ENCODE data around the gene IGF2BP2. TPM values are rescaled to one million over a fixed set of nuclear protein-coding genes. Genes with fewer than 3 reads are reported as not detected.
"Not testable (repeated sequence)": the region's sequence is repeated elsewhere in the genome, so short reads cannot be mapped to it uniquely, and the experiment has no call there.

Gene IGF2BP2
- 18.5 TPM for total RNA-seq
- long read RNA-seq, transcript IGF2BP2-202 (16 exons, 3,688 nt) = major isoform, 5 of 24 reads
- long read RNA-seq, partial matches to known transcripts = 11 of 24 reads
- long read RNA-seq, other reads (novel, unspliced or antisense) = 4 of 24 reads

DNA sequence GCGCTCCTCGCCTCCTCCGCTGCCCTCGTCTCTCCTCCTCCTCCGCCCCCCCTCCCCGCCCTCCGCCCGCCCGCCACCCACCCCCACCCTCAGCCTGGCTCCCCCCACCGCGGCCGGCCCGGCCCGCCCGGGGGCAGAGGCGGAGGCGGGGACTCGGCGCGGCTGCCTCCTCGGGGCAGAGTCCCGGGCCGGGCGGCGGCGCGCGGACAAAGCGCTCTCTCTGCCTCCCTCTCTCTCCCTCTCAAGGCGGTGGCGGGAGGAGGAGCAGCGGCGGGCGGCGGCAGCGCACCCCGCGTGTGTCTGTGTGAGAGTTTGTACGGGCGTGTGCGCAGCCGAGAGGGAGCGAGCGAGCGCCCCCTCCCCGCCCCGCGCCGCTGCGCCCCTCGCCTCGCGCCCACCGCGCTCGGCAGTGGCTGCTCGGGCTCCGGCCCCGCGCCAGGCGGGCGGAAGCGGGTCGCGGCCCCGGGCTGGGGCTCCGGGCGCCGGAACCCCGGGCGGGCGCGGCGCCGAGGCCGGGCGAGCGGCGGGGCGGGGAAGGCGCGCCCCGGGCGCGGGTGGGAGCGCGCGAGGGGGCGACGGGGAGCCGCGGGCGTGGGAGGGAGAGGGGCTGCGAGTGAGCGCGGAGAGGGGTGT, at the start of gene IGF2BP2:
Gene IGF2BP2 (minus strand): TSS at position 37 of the 633 bp plus-strand sequence. CDS start 82 bp downstream, outside the sequence.
- intact Hi-C loops (cut with DNase I) = loop anchor here (2.0 kb wide), 1 partner anchor 112 kb away; no protein-coding TSS in a partner anchor
- peak; percentile 83 for DNase-seq (ENCODE audit: low spot score)

DNA sequence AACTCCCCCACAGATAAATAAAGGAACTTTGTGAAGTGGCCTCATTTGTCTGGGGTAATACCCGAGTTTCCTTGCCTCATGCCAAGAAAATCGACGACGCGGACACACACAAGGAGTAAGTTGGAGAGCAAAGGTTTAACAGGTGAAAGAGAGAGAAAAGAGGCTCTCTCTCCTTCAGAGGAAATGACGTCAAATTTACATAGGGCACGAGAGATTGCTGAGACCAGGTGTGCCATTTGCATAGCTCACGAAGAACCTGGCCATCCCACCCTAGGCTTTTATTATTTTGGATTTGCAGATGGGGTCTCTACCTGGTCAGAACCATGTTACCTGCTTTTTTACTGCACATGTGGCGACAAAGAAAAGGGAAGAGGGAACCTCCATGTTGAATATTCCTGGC, 49.3 kb upstream of the IGF2BP2 start:
- DNase-seq (ENCODE audit: low spot score) = no peak
- intact Hi-C loops (cut with DNase I) = no loop called here

DNA sequence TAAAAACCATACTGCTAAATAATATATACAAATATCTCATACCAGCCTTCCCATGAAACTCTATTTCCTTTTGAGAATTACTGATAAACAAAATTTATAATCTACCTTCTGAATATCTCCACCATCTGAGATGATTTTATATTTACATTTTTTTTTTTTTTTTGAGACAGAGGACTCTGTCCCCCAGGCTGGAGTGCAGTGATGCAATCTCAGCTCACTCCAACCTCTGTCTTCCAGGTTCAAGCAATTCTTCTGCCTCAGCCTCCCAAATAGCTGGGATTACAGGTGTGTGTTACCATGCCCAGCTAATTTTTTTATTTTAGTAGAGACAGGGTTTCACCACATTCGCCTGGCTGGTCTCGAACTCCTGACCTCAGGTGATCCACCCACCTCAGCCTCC, 42.8 kb upstream of the IGF2BP2 start:
- DNase-seq (ENCODE audit: low spot score) = no peak
- intact Hi-C loops (cut with DNase I) = no loop called here

DNA sequence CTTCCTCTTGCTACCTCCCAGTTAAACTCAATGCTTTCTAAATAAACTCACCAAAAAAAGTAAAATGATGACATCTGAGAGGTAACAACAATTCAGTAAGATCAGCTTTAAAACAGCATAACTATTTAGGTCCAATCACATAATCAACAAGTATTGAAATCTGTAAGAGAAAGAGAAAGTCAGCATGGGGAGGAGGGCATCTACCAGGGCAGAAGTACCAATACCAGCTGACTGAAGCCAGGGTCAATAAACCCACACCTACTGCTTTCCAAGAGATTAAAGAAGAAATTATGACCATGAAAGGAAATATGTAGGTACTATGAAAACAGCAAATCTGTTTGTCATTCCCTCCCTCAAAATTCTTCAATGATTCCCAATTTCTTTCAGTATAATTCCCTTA, 42.2 kb upstream of the IGF2BP2 start:
- DNase-seq (ENCODE audit: low spot score) = no peak
- intact Hi-C loops (cut with DNase I) = no loop called here

DNA sequence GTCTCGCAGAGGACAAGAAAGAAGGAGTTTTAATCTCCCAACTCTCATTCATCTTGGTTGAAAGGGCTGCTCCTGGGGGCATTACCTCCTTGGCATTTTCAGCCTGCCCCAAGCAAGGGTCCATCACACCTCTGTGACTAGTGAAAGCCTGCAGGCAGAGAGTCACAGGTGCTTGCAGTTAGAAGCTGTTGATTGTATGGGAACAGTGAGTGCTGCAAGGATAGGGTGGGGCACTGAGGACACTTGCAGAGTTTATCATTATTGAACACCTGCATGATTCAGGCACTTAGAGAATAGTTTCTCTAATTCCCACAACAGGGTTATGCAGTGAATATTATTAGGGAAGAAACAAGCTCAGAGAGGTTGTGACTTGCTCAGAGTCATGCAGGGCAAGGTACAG, 41.7 kb upstream of the IGF2BP2 start:
- intact Hi-C loops (cut with DNase I) = no loop called here
- DNase-seq (ENCODE audit: low spot score) = no peak

DNA sequence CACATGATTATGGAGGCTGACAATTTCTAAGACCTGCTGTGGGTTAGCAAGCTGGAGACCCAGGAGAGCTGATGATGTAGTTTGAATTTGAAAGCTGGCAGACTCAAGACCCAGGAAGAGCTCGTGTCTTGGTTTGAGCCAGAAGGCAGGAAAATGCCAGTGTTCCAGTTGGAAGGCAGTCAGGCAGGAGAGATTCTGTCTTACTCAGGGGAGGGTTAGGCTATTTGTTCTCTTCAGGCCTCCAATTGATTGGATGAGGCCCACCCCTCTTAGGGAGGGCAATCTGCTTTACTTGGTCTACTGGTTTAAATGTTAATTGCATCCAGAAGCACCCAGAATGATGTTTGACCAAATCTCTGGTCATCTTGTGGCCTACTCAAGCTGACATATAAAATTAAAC, 40.4 kb upstream of the IGF2BP2 start:
- intact Hi-C loops (cut with DNase I) = no loop called here
- DNase-seq (ENCODE audit: low spot score) = no peak

DNA sequence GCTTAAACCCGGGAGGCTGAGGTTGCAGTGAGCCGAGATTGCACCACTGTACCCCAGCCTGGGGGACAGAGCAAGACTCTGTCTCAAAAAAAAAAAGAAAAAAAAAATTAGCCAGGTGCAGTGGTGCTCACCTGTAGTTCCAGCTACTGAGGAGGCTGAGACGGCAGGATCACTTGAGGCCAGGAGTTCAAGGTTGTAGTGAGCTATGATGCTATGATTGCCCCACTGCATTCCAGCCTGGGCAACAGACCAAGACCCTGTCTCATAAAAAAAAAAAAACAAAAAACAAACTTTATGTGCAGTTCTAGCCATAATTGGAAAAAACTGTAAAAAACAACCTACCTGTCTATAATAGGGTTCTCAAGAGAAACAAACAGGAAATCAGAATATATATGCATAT, 39.9 kb upstream of the IGF2BP2 start:
- intact Hi-C loops (cut with DNase I) = no loop called here
- DNase-seq (ENCODE audit: low spot score) = no peak

DNA sequence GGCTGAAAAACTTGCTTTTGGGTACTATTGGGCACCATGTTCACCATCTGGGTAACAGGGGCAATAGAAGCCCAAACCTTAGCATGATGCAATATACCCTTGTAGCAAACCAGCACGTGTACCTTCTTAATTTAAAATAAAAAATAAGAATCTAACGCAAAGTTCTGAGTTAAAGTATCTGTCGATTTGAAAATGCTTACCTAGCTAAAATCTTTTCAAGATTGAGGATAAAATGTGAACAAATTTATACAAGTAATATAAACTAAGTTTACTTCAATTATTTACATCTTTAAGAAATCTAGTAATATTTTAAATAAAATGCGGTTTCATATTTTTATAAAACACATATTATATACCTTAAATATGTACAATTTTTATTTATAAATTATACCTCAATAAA, 38.1 kb upstream of the IGF2BP2 start:
- DNase-seq (ENCODE audit: low spot score) = no peak
- intact Hi-C loops (cut with DNase I) = no loop called here

DNA sequence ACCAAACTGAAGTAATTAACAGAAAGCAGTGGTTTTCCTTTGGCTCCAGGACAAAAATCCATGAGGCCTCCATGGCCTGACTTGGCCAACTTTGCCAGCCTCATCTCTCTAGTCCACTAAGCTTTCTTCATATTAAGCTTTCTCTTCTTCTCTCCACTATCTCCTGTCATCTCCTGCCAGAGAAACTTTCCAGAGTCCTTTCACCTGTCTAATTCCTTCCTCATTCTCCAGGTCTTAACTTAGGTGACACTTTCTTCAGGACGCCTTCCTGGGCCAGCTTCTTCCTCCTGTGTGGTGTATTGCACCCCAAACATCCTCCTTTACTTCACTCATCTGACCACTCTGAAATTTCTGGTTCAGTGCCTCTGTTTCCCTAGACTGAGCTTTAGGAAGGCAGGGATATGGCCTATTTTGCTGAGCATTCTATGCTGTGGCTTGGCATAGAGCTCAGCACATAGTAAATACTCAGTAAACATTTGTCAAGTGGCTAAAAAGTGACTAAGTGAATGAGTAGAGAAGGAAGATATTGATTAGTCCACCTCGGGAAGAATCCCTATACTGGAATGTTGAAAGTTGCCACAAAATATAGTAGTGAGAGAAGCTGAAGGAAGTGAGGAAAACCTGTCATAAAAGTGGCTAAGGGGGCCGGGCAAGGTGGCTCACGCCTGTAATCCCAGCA, 34.6 kb upstream of the IGF2BP2 start:
- intact Hi-C loops (cut with DNase I) = no loop called here
- no peak for DNase-seq (ENCODE audit: low spot score)

DNA sequence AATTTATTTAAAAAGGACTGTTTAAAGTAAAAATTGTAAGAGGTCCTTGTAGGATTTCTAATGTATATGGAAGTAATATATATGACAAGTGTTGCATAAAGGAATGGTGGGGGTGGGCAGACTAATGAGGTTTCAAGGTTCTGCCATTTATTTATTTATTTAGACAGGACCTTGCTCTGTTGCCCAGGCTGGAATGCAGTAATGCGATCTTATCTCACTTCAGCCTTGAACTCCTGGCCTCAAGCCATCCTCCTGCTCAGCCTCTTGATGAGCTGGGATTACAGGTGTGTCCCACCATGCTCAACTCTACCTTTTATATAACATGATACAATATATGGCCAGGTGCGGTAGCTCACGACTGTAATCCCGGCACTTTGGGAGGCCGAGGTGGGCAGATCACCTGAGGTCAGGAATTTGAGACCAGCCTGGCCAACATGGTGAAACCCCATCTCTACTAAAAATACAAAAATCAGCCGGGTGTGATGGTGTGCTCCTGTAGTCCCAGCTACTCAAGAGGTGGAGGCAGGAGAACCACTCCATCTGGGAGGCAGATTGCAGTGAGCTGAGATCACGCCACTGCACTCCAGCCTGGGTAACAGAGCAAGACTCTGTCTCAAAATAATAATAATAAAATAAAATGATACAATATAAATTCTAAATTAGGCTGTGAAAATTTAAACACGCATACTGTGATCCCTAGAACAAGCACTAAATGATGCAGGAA, 33.8 kb upstream of the IGF2BP2 start:
- intact Hi-C loops (cut with DNase I) = no loop called here
- no peak for DNase-seq (ENCODE audit: low spot score)

DNA sequence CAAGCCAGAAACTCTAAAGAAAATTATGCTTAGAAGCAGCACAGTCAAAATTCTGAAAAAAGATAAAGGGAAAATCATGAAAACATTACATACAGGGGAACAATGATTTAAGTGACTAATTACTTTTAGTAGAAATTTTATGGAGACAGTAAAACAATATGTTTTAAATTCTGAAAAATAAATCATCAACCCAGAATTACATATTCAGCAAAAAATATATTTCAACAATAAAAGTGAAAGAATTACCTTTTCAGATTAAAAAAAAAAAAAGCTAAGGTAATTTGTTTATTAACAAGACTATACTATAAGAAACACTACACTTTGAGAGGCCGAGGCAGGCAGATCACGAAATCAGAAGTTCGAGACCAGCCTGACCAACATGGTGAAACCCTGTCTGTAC, 32.4 kb upstream of the IGF2BP2 start:
- DNase-seq (ENCODE audit: low spot score) = no peak
- intact Hi-C loops (cut with DNase I) = no loop called here

DNA sequence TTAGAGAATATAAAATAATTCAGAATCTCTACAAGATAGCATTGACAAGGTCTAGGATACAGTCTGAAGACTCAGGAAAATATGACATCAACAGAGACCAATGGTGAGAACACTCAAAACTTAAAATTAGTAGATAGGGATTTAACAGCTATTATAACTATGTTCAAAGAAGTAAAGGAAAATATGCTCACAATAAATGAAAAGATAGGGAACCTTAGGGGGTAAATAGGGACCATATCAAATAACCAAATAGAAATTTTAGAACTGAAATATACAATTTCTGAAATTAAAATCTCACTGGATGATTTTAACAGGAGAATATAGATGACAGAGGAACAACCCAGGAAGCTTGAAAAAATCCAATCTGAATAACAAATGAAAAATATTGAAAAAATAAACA, 31.8 kb upstream of the IGF2BP2 start:
- intact Hi-C loops (cut with DNase I) = no loop called here
- DNase-seq (ENCODE audit: low spot score) = no peak

DNA sequence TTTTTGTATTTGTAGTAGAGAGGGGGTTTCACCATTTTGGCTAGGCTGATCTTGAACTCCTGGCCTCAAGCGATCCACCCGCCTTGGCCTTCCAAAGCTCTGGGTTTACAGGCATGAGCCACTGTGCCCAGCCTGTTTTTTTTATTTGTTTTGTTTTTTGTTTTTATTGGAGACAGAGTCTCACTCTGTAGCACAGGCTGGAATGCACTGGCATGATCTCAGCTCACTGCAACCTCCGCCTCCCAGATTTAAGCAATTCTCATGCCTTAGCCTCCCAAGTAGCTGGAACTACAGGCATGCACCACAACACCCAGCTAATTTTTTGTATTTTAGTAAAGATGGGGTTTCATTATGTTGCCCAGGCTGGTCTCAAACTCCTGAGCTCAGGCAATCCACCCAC, 28.9 kb upstream of the IGF2BP2 start:
- DNase-seq (ENCODE audit: low spot score); intact Hi-C loops (cut with DNase I): not testable (repeated sequence)

DNA sequence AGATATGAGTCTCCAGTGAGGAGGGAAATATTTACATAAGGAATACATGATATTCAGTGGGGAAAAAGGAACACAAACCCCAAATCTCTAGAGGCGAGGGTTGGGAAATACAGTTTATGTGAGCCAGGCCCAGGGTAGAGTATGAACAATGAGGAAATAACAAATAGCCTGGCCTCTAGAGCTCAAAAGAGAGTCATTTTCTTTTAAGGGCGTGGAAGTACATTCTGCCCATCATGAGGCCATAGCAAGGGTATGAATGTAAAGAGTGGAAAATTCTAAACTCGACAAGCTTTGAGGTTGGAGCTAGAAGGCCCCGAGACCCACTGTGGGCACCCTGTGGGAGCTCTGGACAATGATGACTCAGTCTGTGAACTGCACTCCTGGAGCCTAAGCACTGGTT, 27.8 kb upstream of the IGF2BP2 start:
- intact Hi-C loops (cut with DNase I) = no loop called here
- DNase-seq (ENCODE audit: low spot score) = no peak

DNA sequence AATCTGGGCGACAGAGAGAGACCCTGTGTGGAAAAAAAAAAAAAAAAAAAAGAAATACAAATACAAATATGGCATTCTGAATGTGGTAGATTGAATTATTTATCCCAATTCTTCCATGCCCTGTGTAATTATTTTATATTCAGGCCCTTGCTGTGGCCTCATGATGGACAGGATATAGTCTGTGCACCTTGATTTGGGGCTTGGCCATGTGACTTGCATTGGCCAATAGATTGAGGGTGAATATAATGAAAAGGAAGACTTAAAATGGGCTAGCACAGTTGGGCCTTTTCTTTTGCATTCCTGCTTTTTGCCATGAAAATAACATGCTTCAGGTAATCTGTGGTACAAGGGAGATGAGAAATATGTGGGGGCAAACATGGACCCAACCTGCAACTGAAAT, 27.1 kb upstream of the IGF2BP2 start:
- no peak for DNase-seq (ENCODE audit: low spot score)
- intact Hi-C loops (cut with DNase I) = no loop called here

DNA sequence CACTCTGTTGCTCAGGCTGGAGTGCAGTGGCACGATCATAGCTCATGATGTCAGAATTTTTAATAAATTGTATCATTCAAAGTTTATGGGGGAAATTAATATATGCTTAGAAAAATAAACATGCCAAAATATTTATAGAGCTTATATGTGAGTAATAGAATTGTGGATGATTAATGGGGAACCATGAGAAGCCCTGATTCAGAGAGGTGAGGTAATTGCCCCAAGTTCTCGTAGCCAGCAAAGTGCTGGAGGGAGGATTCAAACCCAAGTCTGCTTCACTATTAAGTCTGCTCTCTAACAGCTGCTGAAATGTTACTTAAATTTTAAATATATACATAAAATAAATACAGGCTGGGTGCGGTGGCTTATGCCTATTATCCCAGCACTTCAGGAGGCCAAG, 26.2 kb upstream of the IGF2BP2 start:
- no peak for DNase-seq (ENCODE audit: low spot score)
- intact Hi-C loops (cut with DNase I) = no loop called here

DNA sequence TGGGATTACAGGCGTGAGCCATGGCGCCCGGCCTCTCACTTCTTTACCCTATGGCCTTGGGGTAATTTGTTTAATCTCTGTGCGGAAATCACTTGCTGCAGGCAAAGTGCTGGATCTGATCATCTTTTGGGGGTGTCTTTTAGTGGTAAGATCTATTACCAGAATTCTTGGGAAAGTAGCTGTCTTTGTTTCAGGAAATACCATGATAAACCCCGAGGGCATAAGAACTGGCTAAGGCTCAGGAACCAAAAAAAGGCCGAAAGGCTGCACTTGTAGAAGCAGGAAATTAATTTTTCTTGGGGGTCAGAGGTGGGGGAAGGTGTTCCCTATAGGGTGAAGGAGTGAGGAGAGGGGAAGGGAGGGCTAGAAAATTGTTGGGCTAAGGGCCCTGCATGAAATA, 22.7 kb upstream of the IGF2BP2 start:
- intact Hi-C loops (cut with DNase I) = no loop called here
- DNase-seq (ENCODE audit: low spot score) = no peak

DNA sequence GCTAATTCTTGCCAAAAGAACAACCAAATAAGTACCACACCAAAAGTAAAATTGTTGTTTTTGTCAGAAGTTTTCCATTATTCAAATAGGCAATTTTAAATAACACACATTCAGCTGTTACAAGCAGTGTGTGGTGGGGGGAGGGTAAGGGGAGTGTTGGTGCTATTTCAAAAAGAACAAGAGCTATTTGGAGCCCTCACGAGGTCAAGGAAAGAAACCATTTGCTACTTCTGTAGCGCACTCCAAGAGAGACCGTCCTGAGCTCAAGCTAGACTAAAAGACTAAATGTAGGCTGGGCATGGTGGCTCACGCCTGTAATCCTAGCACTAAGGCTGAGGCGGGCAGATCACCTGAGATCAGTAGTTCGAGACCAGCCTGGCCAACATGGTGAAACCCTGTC, 21.2 kb upstream of the IGF2BP2 start:
- DNase-seq (ENCODE audit: low spot score) = no peak
- intact Hi-C loops (cut with DNase I) = no loop called here

DNA sequence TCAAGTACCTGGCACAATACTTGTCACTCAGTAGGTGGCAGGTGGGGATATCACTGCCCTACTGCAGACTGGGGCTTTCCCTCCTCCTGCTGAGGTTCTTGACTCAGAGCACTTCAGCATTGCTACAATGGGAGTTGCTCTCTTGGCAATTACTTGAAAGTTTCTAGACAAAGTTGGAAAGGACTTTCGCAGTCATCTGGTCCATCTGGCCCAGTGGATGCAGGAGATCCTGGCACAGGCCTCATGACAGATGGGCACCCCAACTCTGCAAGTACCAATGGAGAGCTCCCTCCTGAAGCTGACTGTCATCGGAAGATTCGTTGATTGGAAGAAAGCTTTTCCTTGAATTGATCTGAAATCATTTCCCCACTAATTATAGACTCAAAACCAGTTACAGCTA, 19.2 kb upstream of the IGF2BP2 start:
- intact Hi-C loops (cut with DNase I) = no loop called here
- DNase-seq (ENCODE audit: low spot score) = no peak

DNA sequence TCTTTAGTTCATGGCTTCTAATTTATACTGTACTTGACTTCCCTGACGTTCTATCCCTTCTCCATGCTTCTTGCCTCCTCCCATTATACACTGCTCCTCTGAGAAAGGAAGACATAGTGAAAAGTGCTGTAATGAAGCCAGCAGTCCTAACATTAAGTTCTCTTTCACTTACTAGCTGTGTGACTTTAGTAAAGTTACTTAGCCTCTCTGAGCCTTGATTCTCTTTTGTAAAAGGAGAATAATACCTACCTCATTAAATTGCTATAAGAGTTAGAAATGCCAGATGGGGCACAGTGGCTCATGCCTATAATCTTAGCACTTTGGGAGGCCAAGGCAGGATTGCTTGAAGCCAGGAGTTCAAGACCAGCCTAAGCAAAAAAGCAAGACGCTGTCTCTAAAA, 18.8 kb upstream of the IGF2BP2 start:
- intact Hi-C loops (cut with DNase I) = no loop called here
- DNase-seq (ENCODE audit: low spot score) = no peak

DNA sequence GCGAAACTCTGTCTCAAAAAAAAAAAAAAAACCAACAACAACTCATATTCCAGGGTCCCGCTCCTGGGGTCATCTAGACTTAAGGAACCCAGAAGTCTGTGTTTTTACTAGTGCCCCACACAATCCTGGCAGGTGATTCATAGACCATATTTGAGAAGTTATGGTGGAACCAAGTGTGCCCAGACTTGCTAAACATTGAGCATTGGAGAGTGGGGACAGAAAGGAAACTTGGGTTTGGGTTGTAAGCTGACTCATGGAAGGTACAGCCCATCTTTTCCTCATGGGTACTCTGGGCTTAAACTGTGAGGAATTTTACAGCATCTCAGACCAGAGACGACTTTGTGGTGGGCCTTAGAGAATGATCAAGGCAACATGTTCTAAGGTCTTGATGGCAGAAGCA, 18.3 kb upstream of the IGF2BP2 start:
- intact Hi-C loops (cut with DNase I) = no loop called here
- DNase-seq (ENCODE audit: low spot score) = no peak
